ENCODE data around the gene PTPRF. TPM values are rescaled to one million over a fixed set of nuclear protein-coding genes. Genes with fewer than 3 reads are reported as not detected.

PTPRF gene
- total RNA-seq, 4 donors from 2014 or later, result 204 to 236 (median 231) TPM

DNA sequence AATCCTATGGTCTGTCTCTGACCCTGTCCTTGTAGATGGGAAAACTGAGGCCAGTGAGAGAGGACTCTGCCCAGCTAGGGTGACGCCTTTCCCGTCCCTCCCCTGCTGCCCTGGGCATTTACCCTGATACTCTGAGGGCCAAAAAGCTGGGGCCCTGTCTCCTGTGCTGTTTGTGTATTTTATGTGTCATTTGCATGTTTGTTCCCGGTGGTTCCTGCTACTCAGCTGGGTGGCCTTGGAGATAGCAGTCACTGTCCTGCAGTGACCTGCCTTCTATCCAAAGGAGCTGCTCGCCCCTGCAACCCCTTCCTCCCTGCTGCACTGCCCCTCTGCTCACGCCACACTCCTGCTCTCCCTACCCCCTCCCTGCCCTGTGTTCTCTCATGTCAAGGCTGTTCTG lies 78.1 kb downstream of the PTPRF start:
- 94 to 97% methylated on average over 5 of the region's 5 CpGs for WGBS, 2 donors
- intact Hi-C loops (cut with DNase I; ENCODE audit: low total_unique reads), result loop anchor here (10.0 kb wide), 1 partner anchor 1556 kb away; no protein-coding TSS in a partner anchor

DNA sequence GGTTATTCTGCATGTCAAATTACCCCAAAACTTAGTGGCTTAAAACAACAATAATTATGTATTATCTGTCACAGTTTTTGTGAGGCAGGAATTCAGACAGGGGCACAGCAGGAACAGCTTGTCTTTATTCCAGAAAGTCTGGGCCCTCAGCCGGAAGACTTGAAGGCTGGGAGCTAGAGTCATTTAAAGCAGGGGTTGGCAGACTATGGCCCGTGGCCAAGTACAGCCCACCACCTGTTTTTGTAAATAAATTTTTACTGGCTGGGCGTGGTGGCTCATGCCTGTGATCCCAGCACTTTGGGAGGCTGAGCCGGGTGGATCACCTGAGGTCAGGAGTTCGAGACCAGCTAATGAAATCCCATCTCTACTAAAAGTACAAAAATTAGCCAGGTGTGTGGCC lies 79.7 kb downstream of the PTPRF start:
- H3K4me3 ChIP-seq (ENCODE audit: low read depth, poor library complexity, severe bottlenecking), result no peak overlapping the region
- no peak for DNase-seq (ENCODE audit: low spot score in 2 of 2)
- intact Hi-C loops (cut with DNase I; ENCODE audit: low total_unique reads), result no loop called here
- WGBS, 2 donors, result 79 to 86% methylated on average over 5 of the region's 5 CpGs
- TF ChIP-seq, protein P1, sequence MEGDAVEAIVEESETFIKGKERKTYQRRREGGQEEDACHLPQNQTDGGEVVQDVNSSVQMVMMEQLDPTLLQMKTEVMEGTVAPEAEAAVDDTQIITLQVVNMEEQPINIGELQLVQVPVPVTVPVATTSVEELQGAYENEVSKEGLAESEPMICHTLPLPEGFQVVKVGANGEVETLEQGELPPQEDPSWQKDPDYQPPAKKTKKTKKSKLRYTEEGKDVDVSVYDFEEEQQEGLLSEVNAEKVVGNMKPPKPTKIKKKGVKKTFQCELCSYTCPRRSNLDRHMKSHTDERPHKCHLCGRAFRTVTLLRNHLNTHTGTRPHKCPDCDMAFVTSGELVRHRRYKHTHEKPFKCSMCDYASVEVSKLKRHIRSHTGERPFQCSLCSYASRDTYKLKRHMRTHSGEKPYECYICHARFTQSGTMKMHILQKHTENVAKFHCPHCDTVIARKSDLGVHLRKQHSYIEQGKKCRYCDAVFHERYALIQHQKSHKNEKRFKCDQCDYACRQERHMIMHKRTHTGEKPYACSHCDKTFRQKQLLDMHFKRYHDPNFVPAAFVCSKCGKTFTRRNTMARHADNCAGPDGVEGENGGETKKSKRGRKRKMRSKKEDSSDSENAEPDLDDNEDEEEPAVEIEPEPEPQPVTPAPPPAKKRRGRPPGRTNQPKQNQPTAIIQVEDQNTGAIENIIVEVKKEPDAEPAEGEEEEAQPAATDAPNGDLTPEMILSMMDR (IDR thresholded peaks at IDR 0.05), result no peak
- no peak for TF ChIP-seq POLR2A (IDR thresholded peaks at IDR 0.05)

More for the DNA sequence above, 78.1 kb downstream of the PTPRF start:
- TF ChIP-seq, protein P1 (IDR thresholded peaks at IDR 0.05), result no peak
- no peak for TF ChIP-seq POLR2A (IDR thresholded peaks at IDR 0.05)
- no peak for DNase-seq (ENCODE audit: low spot score in 2 of 2)
- H3K4me3 ChIP-seq (ENCODE audit: low read depth, poor library complexity, severe bottlenecking), result no peak overlapping the region

GRCh38 chr1:43611950-43612349 lies 81.3 kb downstream of the PTPRF start:
- TF ChIP-seq, protein P1 (IDR thresholded peaks at IDR 0.05), result no peak
- TF ChIP-seq POLR2A (IDR thresholded peaks at IDR 0.05), result no peak
- intact Hi-C loops (cut with DNase I; ENCODE audit: low total_unique reads), result no loop called here
- 70 to 71% methylated on average over 7 of the region's 7 CpGs for WGBS, 2 donors
- no peak overlapping the region for H3K4me3 ChIP-seq (ENCODE audit: low read depth, poor library complexity, severe bottlenecking)
- DNase-seq (ENCODE audit: low spot score in 2 of 2), result no peak

DNA sequence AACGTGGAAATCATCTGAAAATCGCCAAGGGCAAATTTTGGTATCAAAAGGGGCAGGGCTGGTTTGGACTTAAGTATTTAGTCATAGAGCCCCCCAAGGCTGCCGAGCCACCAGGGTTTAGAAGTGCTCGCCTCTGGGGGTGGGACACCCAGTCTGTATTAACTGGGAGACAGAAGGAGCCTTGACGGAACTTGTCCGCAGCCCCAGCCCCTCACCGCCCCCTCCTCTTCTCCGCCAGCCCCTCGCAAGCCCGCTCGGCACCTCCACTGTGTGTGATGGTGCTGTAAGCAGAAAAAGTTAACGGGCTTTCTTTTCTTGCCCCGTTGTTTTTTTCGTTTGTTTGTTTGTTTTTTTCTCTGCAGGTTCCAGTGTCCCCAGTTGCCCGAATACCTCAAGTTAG lies 81.7 kb downstream of the PTPRF start:
- H3K4me3 ChIP-seq (ENCODE audit: low read depth, poor library complexity, severe bottlenecking), result no peak overlapping the region
- 83 to 88% methylated on average over 15 of the region's 15 CpGs for WGBS, 2 donors
- intact Hi-C loops (cut with DNase I; ENCODE audit: low total_unique reads), result no loop called here
- no peak for DNase-seq (ENCODE audit: low spot score in 2 of 2)
- TF ChIP-seq POLR2A (IDR thresholded peaks at IDR 0.05), result no peak
- TF ChIP-seq, protein P1 (IDR thresholded peaks at IDR 0.05), result no peak

DNA sequence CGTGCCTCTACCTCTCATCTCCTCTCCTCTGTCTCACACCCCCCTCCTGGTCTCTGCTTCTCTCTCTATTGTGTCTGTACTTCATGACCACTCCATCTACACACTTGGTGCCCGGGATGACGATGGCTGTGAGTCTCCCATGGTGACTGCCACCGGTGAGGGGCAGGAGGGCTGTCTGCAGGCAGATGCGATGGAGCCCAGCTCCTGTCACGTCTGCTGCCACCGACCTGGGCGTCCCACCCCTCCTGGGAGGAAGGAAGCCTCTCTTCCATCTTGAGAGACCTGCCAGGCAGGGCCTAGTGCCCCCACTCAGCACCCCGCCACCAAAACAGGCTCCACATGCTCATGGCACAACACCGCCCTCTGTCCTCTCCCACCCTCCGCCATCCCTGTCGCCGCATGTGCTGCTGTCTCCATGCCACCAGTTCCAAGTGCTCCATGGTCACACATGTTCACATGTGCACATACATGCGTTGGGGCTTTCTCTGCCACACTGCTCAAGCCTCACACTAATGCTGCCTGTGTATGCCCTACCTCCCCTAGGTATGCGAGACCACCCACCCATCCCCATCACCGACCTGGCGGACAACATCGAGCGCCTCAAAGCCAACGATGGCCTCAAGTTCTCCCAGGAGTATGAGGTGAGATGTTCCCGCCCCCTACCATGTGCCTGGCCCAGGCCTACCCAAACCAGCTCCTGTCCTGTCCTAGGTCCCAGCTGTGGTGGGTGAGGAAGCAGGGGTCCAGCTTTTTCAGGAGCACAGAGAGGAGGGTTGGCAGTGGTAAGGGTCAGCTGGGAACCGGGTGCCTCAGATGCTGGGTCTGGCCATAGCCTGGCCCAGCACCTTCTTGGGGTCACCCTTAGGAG lies 82.6 kb downstream of the PTPRF start:
- 87 to 91% methylated on average over 22 of the region's 22 CpGs for WGBS, 2 donors
- intact Hi-C loops (cut with DNase I; ENCODE audit: low total_unique reads), result no loop called here
- no peak for DNase-seq (ENCODE audit: low spot score in 2 of 2)
- TF ChIP-seq, protein P1 (IDR thresholded peaks at IDR 0.05), result no peak
- no peak for TF ChIP-seq POLR2A (IDR thresholded peaks at IDR 0.05)
- no peak overlapping the region for H3K4me3 ChIP-seq (ENCODE audit: low read depth, poor library complexity, severe bottlenecking)

All from lower leg skin (tissue), 4 donors.